ENCODE data around the gene SLC7A11.
A peak's percentile ranks its signal among the peaks of the same experiment; 100 is the strongest.

The SLC7A11 gene

GRCh38 chr4:138242076-138242833 lies at the start of gene SLC7A11:
SLC7A11 (minus strand) TSS chr4:138242349; CDS start chr4:138242069, 280 bp downstream.
- peak; percentile 68 for DNase-seq

GRCh38 chr4:138291431-138291830 lies 49.3 kb upstream of the SLC7A11 start:
- no peak for DNase-seq

- DNase-seq, result no peak
Observed at GRCh38 chr4:138290805-138291204, 48.7 kb upstream of the SLC7A11 start.

- DNase-seq, result no peak
Observed at GRCh38 chr4:138279286-138279685, 37.1 kb upstream of the SLC7A11 start.

GRCh38 chr4:138277133-138277532 lies 35.0 kb upstream of the SLC7A11 start:
- DNase-seq, result no peak

- DNase-seq, result no peak
Observed at GRCh38 chr4:138275963-138276621, 33.9 kb upstream of the SLC7A11 start.

- DNase-seq, result no peak
Observed at GRCh38 chr4:138275216-138275615, 33.1 kb upstream of the SLC7A11 start.

GRCh38 chr4:138269175-138269574 lies 27.0 kb upstream of the SLC7A11 start:
- no peak for DNase-seq

- no peak for DNase-seq
Observed at GRCh38 chr4:138267835-138268234, 25.7 kb upstream of the SLC7A11 start.

GRCh38 chr4:138266948-138267347 lies 24.8 kb upstream of the SLC7A11 start:
- no peak for DNase-seq

GRCh38 chr4:138263247-138263816 lies 21.2 kb upstream of the SLC7A11 start:
- DNase-seq, result no peak

- DNase-seq, result no peak
Observed at GRCh38 chr4:138262469-138262868, 20.3 kb upstream of the SLC7A11 start.

- DNase-seq, result no peak
Observed at GRCh38 chr4:138262030-138262429, 19.9 kb upstream of the SLC7A11 start.

- no peak for DNase-seq
Observed at GRCh38 chr4:138259824-138260223, 17.7 kb upstream of the SLC7A11 start.

- no peak for DNase-seq
Observed at GRCh38 chr4:138259271-138259670, 17.1 kb upstream of the SLC7A11 start.

- DNase-seq, result no peak
Observed at GRCh38 chr4:138256608-138257007, 14.5 kb upstream of the SLC7A11 start.

- no peak for DNase-seq
Observed at GRCh38 chr4:138255917-138256597, 13.9 kb upstream of the SLC7A11 start.

GRCh38 chr4:138252551-138252950 lies 10.4 kb upstream of the SLC7A11 start:
- no peak for DNase-seq

GRCh38 chr4:138251938-138252337 lies 9.8 kb upstream of the SLC7A11 start:
- DNase-seq, result no peak

GRCh38 chr4:138249132-138249531 lies 7.0 kb upstream of the SLC7A11 start:
- DNase-seq, result no peak

- no peak for DNase-seq
Observed at GRCh38 chr4:138248058-138248457, 5.9 kb upstream of the SLC7A11 start.

GRCh38 chr4:138247643-138248042 lies 5.5 kb upstream of the SLC7A11 start:
- DNase-seq, result no peak

- DNase-seq, result no peak
Observed at GRCh38 chr4:138243369-138243768, 1.2 kb upstream of the SLC7A11 start.

GRCh38 chr4:138242834-138243156 lies 646 bp upstream of the SLC7A11 start:
- no peak for DNase-seq

Measured in NCI-H2171 (cell line).